GM12878 (cell line): Measurements from ENCODE around the gene CACNA2D3. TPM values are rescaled to one million over a fixed set of nuclear protein-coding genes. Genes with fewer than 3 reads are reported as not detected.

Experiments used
- ATAC-seq: fragments of 200-7000 bp; cut with Tn5 transposase; 3 replicates; pipeline ENCODE4 v1.9.1; 2020; ENCODE audit warnings: mild to moderate bottlenecking, moderate library complexity
- BruUV-seq: library from RNA; stranded (reverse); fragments of 400-500 nt; replicated peaks from 2 replicates; lab custom pipeline; 2021; lab: Mats Ljungman, UMichigan
- CTCF ChIA-PET: fragments of 300-600 bp; sonication (Branson Sonifier 250); formaldehyde crosslinking; extraction: SDS; loops from one replicate; lab custom pipeline; 2021; ENCODE audit warnings: inconsistent platforms; lab: Yijun Ruan, JAX
- POLR2A ChIA-PET: fragments of 350-600 bp; formaldehyde crosslinking; extraction: SDS; loops from one replicate; lab custom pipeline; 2021; ENCODE audit warnings: inconsistent platforms; lab: Charles Lee
- RAD21 ChIA-PET: fragments of 300-600 bp; sonication (Branson Sonifier 250); formaldehyde crosslinking; loops from one replicate; lab custom pipeline; 2023; ENCODE audit warnings: antibody characterized with exemption; ENCODE audit not compliant: unreplicated experiment; lab: Charles Lee
- SMC1A ChIA-PET: fragments of 300-600 bp; sonication (Branson Sonifier 250); formaldehyde crosslinking; loops from one replicate; lab custom pipeline; 2023; ENCODE audit not compliant: unreplicated experiment, uncharacterized antibody; lab: Charles Lee
- DNase-seq: peaks from one replicate; pipeline ENCODE4 v3.0.0-alpha.2; 2011; ENCODE audit warnings: low read depth, low spot score
- FAIRE-seq: peaks from 3 replicates; lab custom pipeline; 2011; peaks lifted over from hg19 to GRCh38; lab: Jason Lieb, UNC
- H2AFZ ChIP-seq: 2 replicates; pipeline ENCODE4 v1.6.0; 2011; ENCODE audit warnings: low read depth, low read length, control low read depth; ENCODE audit not compliant: control insufficient read depth
- H3K27ac ChIP-seq: 2 replicates; pipeline ENCODE4 v1.5.1; 2011; ENCODE audit warnings: control low read depth; ENCODE audit not compliant: control insufficient read depth, insufficient read depth
- H3K27me3 ChIP-seq, 2 experiments: replicated peaks in 1 of 2; 2 replicates each; pipeline versions ENCODE4 v1.6.0 to v1.6.1; 2011; ENCODE audit warnings: low read length in 1 of 2; ENCODE audit not compliant: control insufficient read depth in 2 of 2, insufficient read depth in 2 of 2
- H3K36me3 ChIP-seq, 2 experiments: 2 replicates each; pipeline ENCODE4 v1.5.1; 2011; ENCODE audit warnings: low read length in 1 of 2; ENCODE audit not compliant: control insufficient read depth in 2 of 2, insufficient read depth in 2 of 2
- H3K4me1 ChIP-seq: 2 replicates; pipeline ENCODE4 v1.6.1; 2011; ENCODE audit warnings: mild to moderate bottlenecking, low read length, moderate library complexity, mixed read lengths; ENCODE audit not compliant: control insufficient read depth, insufficient read depth
- H3K4me2 ChIP-seq: 2 replicates; pipeline ENCODE4 v1.6.0; 2011; ENCODE audit warnings: control low read depth; ENCODE audit not compliant: control insufficient read depth, insufficient read depth
- H3K4me3 ChIP-seq: fragments of 200-600 bp; sonication (generic); 2 replicates; pipeline ENCODE4 v1.5.1; 2016
- H3K79me2 ChIP-seq: 2 replicates; pipeline ENCODE4 v1.6.0; 2011; ENCODE audit warnings: low read length; ENCODE audit not compliant: control insufficient read depth, insufficient read depth
- H3K9ac ChIP-seq: 2 replicates; pipeline ENCODE4 v1.8.0; 2011; ENCODE audit warnings: low read length, control low read depth, mixed read lengths; ENCODE audit not compliant: control insufficient read depth, insufficient read depth
- H3K9me3 ChIP-seq: replicated peaks from 3 replicates; pipeline ENCODE4 v1.5.1; 2011; ENCODE audit warnings: mild to moderate bottlenecking, low read length; ENCODE audit not compliant: control insufficient read depth, insufficient read depth
- H4K20me1 ChIP-seq: 2 replicates; pipeline ENCODE4 v1.6.0; 2011; ENCODE audit not compliant: control insufficient read depth, insufficient read depth
- BCL11A ChIP-seq: IDR thresholded peaks from 2 replicates; pipeline ENCODE4 v1.6.1; 2011; ENCODE audit warnings: low read depth, low read length
- IKZF2 ChIP-seq, 2 experiments: fragments of 450-650 bp; IDR thresholded peaks; 2 replicates each; pipeline ENCODE4 v1.6.1; 2017; ENCODE audit warnings: mild to moderate bottlenecking in 2 of 2, moderate library complexity in 2 of 2
- IRF4 ChIP-seq: IDR thresholded peaks from 2 replicates; pipeline ENCODE4 v1.6.1; 2011; ENCODE audit warnings: low read depth, low read length
- NR2F1 ChIP-seq: fragments of 450-650 bp; conservative IDR thresholded peaks from 2 replicates; pipeline ENCODE4 v1.6.1; 2017; ENCODE audit warnings: mild to moderate bottlenecking
- SMARCA5 ChIP-seq: fragments of 450-650 bp; IDR thresholded peaks from 2 replicates; pipeline ENCODE4 v1.6.1; 2017; ENCODE audit warnings: mild to moderate bottlenecking
- SUPT20H ChIP-seq: IDR thresholded peaks from 2 replicates; pipeline ENCODE4 v1.6.1; 2011; ENCODE audit warnings: low read depth, mild to moderate bottlenecking, low read length, moderate library complexity, borderline replicate concordance; ENCODE audit not compliant: control insufficient read depth
- WGBS: methylation state at CpG from one replicate; pipeline ENCODE4 v1.1.6; 2016; ENCODE audit warnings: low lambda C conversion rate; ENCODE audit not compliant: insufficient replicate concordance, insufficient coverage; ENCODE audit errors: missing lambda C conversion rate; 5-methylcytosine and 5-hydroxymethylcytosine counted together
- in situ Hi-C: fragments of 300-500 bp; cut with MboI; formaldehyde crosslinking; loops from 9 replicates; pipeline ENCODE4 v1.14.3; 2018; ENCODE audit warnings: mixed read lengths
- intact Hi-C: fragments of 100-400 bp; cut with micrococcal nuclease; formaldehyde crosslinking; loops from one replicate; pipeline ENCODE4 v1.14.2; 2022; ENCODE audit not compliant: unreplicated experiment
- polyA plus RNA-seq, 11 experiments: library from polyadenylated mRNA; depleted of rRNA in 4 of 11; unstranded in 6 of 11; stranded (reverse) in 5 of 11; fragments of >200 nt; fragmentation: Nextera tagmentation in 4 of 11; fragmentation: Illumina TruSeq in 1 of 11; extraction: Ambion mirVana in 4 of 11; extraction: Trizol in 1 of 11; gene quantifications; 1 replicate in 1 of 11; 2 replicates in 10 of 11; pipeline versions ENCODE4 v1.2.1 to v1.2.3, GENCODE V29; 2011 to 2016; ENCODE audit warnings: inconsistent platforms in 2 of 11, missing spikeins in 2 of 11, low read depth in 1 of 11
- total RNA-seq, 4 experiments: library from RNA; depleted of rRNA in 3 of 4; stranded (reverse); fragments of >200 nt in 3 of 4; fragmentation: Illumina TruSeq in 1 of 4; extraction: Trizol in 1 of 4; gene quantifications; 2 replicates each; pipeline versions ENCODE4 v1.2.1 to v1.2.3, GENCODE V29; 2013 to 2021
- TF ChIP-seq, protein P1 (sequence below), 3 experiments: IDR thresholded peaks in 2 of 3; conservative IDR thresholded peaks in 1 of 3; 2 replicates each; pipeline ENCODE4 v1.5.1; 2011; ENCODE audit warnings: low read depth in 3 of 3, low read length in 3 of 3, mild to moderate bottlenecking in 3 of 3, control low read depth in 2 of 3, moderate library complexity in 2 of 3, inconsistent platforms in 1 of 3, mixed read lengths in 1 of 3; ENCODE audit not compliant: control insufficient read depth in 2 of 3, insufficient read depth in 1 of 3; ENCODE audit errors: extremely low read depth in 1 of 3
- TF ChIP-seq, protein P2 (sequence below): fragments of 450-650 bp; conservative IDR thresholded peaks from 2 replicates; pipeline ENCODE4 v1.6.1; 2017; ENCODE audit warnings: mild to moderate bottlenecking, moderate library complexity
- TF ChIP-seq, protein P3 (sequence below): fragments of 450-650 bp; IDR thresholded peaks from 2 replicates; pipeline ENCODE4 v1.6.1; 2017; ENCODE audit warnings: mild to moderate bottlenecking, moderate library complexity

The CACNA2D3 gene
- total and polyA plus RNA-seq, 10 of the 15 experiments (the other 5 are each of a cell fraction or from before 2014, with no cell fraction given): not detected

DNA sequence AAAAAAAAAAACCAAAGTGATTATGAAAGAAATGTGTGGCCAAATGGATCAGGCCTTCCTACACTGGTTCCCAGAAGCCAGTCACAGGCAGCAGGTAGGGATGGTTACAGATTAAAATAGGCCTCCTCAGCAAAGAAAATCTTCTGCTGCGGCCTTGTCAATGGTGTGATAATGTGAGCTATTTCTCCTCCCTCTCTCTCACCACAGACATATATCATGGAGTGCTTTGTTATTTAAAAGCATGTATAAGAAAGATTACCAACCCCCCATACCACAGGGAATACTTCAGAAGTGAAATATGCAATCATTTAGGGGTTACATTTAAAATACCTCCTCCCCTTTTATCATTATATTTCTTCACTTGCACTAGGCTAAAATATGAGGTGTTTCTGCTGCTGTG is 837.7 kb downstream of the CACNA2D3 start:
- Histone ChIP-seq H3K4me2 (no peak overlapping the region), H4K20me1 (no peaks in the 10 kb centered on the region), H3K9me3 (no peaks in the 10 kb centered on the region), H3K79me2 (no peaks in the 10 kb centered on the region), H3K9ac (no peak overlapping the region), H3K36me3 (no peaks in the 10 kb centered on the region), H3K4me1 (no peaks in the 10 kb centered on the region), H3K27me3 (no peaks in the 10 kb centered on the region), H3K27ac (no peak overlapping the region), H2AFZ (no peak overlapping the region), H3K4me3 (no peak overlapping the region)
- ChIA-PET SMC1A (interaction anchor here (0.6 to 1.4 kb wide), 2 partner anchors 20 to 563 kb away, joined by 3 read pairs; no protein-coding TSS in a partner anchor), CTCF (no interaction called here), POLR2A (no interaction called here), RAD21 (no interaction called here)
- no peak for FAIRE-seq
- BruUV-seq: no TSS peak
- 6% methylated on average over 1 of the region's 1 CpG for WGBS
- intact Hi-C loops (no loop called here), in situ Hi-C loops (no loop called here)
- DNase-seq: no peak
- ATAC-seq: no peak
- no peak for TF ChIP-seq IRF4
- TF ChIP-seq NR2F1: no peak

- CTCF ChIA-PET: no interaction called here
- no peak for DNase-seq
- no peak overlapping the region for H3K27ac ChIP-seq
- no peak overlapping the region for H3K9ac ChIP-seq
- POLR2A ChIA-PET: no interaction called here
- in situ Hi-C loops: no loop called here
- no peak for FAIRE-seq
- no peaks in the 10 kb centered on the region for H3K79me2 ChIP-seq
- no TSS peak for BruUV-seq
- H3K4me2 ChIP-seq: no peak overlapping the region
- H3K4me1 ChIP-seq: no peaks in the 10 kb centered on the region
- ATAC-seq: no peak
- H3K27me3 ChIP-seq: no peaks in the 10 kb centered on the region
- H3K4me3 ChIP-seq: no peak overlapping the region
- no peaks in the 10 kb centered on the region for H4K20me1 ChIP-seq
- RAD21 ChIA-PET: no interaction called here
- H3K9me3 ChIP-seq: no peaks in the 10 kb centered on the region
- WGBS: 3% methylated on average over 4 of the region's 4 CpGs
- no peaks in the 10 kb centered on the region for H3K36me3 ChIP-seq
- intact Hi-C loops: no loop called here
- SMC1A ChIA-PET: no interaction called here
- H2AFZ ChIP-seq: no peak overlapping the region
- TF ChIP-seq SUPT20H (no peak), IKZF2 (IDR thresholded peaks at IDR 0.05) (no peak), SMARCA5 (no peak), NR2F1 (no peak), BCL11A (no peak)
- TF ChIP-seq, protein P1, sequence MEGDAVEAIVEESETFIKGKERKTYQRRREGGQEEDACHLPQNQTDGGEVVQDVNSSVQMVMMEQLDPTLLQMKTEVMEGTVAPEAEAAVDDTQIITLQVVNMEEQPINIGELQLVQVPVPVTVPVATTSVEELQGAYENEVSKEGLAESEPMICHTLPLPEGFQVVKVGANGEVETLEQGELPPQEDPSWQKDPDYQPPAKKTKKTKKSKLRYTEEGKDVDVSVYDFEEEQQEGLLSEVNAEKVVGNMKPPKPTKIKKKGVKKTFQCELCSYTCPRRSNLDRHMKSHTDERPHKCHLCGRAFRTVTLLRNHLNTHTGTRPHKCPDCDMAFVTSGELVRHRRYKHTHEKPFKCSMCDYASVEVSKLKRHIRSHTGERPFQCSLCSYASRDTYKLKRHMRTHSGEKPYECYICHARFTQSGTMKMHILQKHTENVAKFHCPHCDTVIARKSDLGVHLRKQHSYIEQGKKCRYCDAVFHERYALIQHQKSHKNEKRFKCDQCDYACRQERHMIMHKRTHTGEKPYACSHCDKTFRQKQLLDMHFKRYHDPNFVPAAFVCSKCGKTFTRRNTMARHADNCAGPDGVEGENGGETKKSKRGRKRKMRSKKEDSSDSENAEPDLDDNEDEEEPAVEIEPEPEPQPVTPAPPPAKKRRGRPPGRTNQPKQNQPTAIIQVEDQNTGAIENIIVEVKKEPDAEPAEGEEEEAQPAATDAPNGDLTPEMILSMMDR (IDR thresholded peaks at IDR 0.05 in 2 of 3, conservative IDR thresholded peaks at IDR 0.05 in 1 of 3; ENCODE audit: control insufficient read depth in 2 of 3, extremely low read depth in 1 of 3, insufficient read depth in 1 of 3, low read depth in 3 of 3, low read length in 3 of 3): no peak
- TF ChIP-seq, protein P2, sequence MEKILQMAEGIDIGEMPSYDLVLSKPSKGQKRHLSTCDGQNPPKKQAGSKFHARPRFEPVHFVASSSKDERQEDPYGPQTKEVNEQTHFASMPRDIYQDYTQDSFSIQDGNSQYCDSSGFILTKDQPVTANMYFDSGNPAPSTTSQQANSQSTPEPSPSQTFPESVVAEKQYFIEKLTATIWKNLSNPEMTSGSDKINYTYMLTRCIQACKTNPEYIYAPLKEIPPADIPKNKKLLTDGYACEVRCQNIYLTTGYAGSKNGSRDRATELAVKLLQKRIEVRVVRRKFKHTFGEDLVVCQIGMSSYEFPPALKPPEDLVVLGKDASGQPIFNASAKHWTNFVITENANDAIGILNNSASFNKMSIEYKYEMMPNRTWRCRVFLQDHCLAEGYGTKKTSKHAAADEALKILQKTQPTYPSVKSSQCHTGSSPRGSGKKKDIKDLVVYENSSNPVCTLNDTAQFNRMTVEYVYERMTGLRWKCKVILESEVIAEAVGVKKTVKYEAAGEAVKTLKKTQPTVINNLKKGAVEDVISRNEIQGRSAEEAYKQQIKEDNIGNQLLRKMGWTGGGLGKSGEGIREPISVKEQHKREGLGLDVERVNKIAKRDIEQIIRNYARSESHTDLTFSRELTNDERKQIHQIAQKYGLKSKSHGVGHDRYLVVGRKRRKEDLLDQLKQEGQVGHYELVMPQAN: no peak
- TF ChIP-seq, protein P3, sequence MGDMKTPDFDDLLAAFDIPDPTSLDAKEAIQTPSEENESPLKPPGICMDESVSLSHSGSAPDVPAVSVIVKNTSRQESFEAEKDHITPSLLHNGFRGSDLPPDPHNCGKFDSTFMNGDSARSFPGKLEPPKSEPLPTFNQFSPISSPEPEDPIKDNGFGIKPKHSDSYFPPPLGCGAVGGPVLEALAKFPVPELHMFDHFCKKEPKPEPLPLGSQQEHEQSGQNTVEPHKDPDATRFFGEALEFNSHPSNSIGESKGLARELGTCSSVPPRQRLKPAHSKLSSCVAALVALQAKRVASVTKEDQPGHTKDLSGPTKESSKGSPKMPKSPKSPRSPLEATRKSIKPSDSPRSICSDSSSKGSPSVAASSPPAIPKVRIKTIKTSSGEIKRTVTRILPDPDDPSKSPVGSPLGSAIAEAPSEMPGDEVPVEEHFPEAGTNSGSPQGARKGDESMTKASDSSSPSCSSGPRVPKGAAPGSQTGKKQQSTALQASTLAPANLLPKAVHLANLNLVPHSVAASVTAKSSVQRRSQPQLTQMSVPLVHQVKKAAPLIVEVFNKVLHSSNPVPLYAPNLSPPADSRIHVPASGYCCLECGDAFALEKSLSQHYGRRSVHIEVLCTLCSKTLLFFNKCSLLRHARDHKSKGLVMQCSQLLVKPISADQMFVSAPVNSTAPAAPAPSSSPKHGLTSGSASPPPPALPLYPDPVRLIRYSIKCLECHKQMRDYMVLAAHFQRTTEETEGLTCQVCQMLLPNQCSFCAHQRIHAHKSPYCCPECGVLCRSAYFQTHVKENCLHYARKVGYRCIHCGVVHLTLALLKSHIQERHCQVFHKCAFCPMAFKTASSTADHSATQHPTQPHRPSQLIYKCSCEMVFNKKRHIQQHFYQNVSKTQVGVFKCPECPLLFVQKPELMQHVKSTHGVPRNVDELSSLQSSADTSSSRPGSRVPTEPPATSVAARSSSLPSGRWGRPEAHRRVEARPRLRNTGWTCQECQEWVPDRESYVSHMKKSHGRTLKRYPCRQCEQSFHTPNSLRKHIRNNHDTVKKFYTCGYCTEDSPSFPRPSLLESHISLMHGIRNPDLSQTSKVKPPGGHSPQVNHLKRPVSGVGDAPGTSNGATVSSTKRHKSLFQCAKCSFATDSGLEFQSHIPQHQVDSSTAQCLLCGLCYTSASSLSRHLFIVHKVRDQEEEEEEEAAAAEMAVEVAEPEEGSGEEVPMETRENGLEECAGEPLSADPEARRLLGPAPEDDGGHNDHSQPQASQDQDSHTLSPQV: no peak
Observed at GRCh38 chr3:54960701-54961100, 838.3 kb downstream of the CACNA2D3 start.
